Epithelial cell of prostate (primary cell): ENCODE data around the gene PRKG1.
"Not testable (repeated sequence)": the region's sequence is repeated elsewhere in the genome, so short reads cannot be mapped to it uniquely, and the experiment has no call there.

Source experiments
- DNase-seq: peaks from one replicate; pipeline ENCODE4 v3.0.0-alpha.2; 2011; ENCODE audit warnings: low read depth, low spot score
- H3K27ac ChIP-seq: fragments of 450-650 bp; 2 replicates; pipeline ENCODE4 v1.5.1; 2017; ENCODE audit warnings: mild to moderate bottlenecking

Gene PRKG1

DNA sequence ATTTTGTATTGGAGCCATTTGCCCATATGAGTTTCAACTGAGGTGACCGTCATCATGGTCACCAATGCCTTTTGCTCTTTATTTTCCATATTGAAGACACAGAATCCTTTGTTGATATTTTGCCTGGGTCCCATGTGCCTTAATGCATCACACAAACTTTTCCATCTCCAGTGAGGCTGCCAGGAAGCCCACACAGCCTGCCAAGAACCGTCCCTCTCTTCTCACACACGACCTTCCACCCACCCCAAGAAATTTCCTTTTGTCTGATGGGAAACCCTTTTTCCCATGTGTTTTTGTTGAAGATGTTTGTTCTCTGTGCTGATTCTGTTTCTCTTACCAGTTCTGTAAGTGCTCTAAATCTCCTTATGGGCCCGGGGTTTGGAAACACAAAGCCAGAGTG lies 456.3 kb downstream of the PRKG1 start:
- no peak overlapping the region for H3K27ac ChIP-seq
- no peak for DNase-seq

DNA sequence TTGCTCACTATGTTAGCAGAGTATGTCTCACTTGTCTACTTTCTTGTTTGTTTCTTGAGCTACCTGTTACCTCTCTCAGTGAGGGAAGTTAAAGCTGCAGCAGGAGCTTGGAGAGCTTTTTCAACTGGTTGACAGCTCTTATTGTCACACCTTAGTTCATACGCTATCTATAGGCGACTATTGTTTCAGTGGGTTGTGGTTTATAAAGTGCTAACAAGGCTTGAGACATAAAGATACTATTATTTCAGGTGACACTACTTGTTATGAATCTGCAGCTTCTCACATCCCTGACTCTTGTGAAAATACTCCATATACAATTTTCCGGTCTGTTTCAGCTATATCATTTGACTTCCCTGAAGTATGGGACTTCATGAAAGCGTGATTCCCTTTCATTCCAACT lies 457.8 kb downstream of the PRKG1 start:
- DNase-seq = no peak
- no peak overlapping the region for H3K27ac ChIP-seq

DNA sequence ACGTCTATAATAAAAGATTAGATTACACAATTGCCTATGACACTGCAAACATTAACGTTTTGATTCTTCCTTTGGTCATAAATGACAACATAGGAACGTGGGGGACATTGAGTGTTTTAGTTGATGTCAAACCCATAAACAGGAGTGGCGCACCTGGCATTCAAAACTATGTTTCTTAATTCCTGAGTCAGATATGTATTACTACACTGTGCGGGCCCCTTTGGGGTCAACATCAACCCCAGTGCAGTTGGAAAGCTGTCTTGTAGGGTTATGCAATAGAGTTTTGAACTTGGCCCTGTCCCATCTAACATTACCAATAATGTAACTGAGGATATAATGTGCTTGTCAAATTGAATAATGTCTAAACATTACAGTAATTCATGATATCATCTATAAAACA lies 468.6 kb downstream of the PRKG1 start:
- DNase-seq = no peak

DNA sequence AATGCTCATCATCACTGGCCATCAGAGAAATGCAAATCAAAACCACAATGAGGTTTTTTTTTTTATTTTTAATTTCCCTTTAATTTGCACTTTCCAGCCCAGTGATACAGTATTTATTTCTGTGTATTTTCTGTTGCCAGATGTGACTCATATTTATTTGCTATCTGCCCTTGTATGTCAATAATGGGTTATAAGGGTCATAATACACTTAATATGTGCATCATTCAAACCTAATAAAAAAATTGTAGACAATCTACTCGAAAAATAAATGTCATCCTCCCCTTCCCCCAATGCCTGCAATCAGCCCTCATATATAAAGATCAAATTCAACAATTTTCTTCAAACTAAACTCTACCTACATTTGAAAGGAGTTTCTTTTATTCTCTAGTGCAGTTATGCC lies 470.6 kb downstream of the PRKG1 start:
- no peak overlapping the region for H3K27ac ChIP-seq
- no peak for DNase-seq

More for the DNA sequence above, 468.6 kb downstream of the PRKG1 start:
- H3K27ac ChIP-seq = no peak overlapping the region

DNA sequence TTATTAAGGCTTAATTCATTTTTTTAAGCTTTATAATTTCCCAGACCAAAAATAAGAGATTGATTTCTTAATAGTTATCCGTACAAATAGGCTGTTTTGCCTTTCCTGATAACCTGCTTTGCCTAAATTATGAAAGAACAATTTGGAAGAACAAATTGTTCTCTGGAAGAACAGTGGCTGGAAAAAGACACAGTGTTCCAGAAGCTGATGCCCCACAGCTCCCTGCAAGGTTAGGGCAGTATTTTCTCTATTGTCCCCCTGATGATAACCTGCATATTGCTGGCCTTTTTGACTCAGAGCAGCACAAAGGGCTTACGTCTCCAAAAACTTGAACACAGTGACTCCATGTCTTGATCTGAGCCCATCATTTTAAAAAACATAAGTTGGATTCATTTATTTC lies 473.7 kb downstream of the PRKG1 start:
- no peak overlapping the region for H3K27ac ChIP-seq
- DNase-seq = no peak

DNA sequence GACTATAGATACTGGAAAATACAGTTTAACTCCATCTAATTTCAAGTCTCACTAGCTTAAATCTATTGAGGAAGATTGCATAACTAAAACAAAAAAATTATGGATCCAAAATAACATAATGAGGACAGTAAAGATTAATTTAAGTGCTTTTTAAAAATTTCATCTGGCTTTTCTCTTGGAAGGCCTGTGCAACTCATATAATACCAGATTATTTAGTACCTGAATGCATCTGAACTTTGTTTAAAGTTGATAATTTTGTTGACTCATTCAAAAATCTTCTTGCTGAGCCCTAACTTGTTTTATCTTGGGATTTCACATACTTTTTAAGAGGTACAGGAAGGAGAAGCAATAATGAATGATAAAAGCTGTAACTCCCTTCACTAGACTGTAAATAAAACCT lies 478.6 kb downstream of the PRKG1 start:
- no peak for DNase-seq
- no peak overlapping the region for H3K27ac ChIP-seq

DNA sequence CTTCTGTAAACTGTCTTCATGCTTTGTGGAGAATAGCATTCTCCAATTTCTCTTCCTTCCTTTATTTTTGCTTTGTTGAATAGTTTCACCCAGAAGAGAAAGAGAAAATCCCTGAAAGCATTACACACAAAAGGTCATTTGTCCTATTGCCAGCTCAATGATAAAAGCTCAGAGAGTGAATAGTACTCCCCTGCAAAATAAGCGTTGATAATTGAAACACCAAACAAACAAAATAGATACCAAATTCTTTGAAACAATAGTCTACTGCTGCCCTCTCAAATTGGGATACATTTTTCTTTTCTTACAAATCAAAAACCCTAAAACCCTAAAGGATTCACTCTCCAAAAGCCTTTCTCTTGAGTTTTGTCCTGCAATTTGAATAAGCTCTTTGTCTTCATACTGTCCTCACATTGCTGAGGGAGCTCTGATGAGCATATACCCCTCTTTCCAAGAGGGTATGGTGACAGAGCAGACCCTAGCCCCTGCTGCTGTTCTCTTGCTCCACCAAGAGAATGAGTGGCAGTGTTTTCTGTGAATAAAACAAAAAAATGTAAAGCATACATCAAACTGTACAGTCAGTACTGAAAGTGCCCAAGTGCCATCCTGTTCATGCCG lies 490.7 kb downstream of the PRKG1 start:
- no peak for DNase-seq
- H3K27ac ChIP-seq = no peak overlapping the region

DNA sequence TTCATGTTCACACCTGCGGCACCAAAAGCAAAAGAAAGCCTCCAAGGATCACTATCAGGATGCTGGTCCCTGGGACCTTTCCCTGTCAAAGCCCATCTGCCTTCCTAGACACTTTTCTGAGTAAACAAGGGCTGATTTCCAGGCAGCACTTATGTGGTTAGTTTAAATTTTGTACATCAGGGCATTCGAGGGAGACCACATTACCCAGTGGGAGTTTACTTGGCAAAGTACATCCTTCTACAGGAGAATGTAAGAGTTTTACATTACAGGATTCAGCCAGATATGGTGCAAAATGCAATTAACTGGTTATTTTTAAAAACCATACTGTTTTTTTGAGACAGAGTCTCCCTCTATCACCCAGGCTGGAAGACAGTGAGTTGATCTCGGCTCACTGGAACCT lies 493.0 kb downstream of the PRKG1 start:
- no peak for DNase-seq

DNA sequence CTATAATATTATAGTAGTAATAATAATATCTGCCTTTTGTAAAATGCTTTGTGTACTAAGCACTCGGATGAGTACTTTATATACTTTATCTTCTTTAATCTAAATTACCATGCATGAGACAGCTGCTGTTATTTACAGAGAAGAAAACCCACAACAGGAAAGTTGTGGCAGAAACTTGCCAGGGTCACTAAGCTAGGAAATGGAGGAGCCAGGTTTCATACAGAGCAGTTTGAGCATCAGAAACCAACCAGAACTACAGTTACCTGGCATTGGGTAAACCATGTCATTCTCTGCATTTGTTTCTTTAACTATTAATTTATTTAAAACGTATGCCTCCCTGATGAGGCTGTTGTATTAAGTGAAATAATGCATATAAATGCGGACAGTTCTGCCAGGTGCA lies 495.2 kb downstream of the PRKG1 start:
- no peak overlapping the region for H3K27ac ChIP-seq
- no peak for DNase-seq

More for the DNA sequence above, 493.0 kb downstream of the PRKG1 start:
- no peak overlapping the region for H3K27ac ChIP-seq

DNA sequence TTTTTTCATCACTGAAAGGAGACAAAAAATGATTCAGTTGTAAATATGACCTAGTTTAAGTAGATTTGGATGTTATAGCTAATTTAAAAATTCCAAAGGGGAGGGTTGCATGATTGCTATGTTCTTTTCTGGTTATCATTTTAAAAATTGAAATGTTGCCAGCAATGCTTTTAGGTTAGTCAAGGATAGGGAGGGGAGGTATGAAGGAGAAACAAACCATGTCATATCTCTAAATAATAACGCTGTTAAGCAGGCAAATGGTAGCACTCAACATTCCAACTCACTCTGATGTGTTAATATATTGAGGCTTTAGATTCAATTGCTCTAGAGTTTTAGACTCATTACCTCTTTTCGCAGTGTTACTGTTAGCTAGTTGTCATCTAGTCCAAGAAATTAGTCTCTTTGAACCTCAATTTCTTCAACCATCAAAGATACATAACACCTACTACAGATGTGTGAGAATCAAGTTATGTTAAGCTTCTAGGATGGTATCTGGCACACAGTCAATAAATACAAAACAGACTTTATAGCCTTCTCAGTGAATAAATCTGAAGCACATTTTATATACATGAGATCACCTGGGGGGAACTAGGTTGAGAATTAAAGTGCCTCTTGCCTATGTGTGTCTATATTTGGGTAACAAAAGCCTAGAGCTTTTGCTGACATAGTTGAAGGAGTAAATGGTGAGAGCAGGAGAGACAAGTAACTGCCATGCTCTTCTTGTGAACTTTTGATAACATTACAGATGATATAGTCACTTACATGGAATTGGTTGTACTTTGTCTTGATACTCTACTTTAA lies 500.2 kb downstream of the PRKG1 start:
- DNase-seq = no peak
- no peak overlapping the region for H3K27ac ChIP-seq

DNA sequence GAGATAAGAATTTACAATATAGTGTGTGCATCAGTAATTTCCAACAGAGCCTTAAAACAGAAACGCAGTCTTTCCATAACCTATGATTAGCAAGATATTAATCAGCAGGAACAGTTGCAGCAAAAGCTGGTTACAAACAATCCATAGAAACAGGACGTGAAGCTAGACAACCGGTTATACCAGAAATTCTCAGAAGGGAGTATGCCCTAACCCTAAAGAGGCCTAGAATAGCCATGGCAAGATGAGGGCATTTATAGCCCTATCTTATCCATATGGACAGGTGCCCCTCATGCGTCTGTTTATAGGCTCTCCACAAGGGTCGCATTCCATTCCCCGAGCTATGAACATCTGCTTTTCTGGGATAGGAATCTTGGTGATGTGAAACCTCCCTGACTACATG lies 506.9 kb downstream of the PRKG1 start:
- not testable (repeated sequence) for H3K27ac ChIP-seq, DNase-seq

DNA sequence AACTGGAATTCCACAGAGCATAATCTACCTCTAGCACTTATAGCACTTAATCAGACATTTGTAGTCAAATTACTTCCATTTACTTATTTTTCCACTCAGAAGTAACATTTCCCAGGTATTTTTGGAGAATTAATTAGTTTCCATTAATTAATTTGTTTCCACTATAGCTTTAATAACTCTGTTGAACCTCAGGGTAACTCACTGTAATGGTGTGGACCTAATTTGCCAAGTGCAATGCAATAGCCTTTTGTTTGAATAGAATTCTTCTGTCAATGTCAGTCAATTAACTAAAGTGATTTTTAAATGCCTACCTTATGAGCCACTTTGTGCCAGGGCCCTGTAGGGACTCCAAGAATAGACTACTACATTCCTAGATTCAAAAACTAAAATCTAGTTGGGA lies 509.7 kb downstream of the PRKG1 start:
- no peak for DNase-seq

DNA sequence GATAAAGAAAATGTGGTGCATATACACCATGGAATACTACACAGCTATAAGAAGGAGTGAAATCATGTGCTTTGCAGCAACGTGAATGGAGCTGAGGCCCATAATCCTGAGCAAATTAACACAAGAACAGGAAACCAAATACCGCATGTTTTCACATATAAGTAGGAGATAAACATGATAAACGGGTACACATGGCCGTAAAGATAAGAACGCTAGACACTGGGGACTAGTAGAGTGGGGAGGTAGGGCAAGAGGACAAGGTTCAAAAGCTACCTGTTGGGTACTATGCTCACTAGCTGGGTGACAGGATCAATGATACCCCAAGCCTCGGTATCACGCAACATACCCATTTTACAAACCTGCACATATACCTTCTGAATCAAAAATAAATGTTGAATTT lies 511.5 kb downstream of the PRKG1 start:
- no peak overlapping the region for H3K27ac ChIP-seq
- no peak for DNase-seq

More for the DNA sequence above, 509.7 kb downstream of the PRKG1 start:
- no peak overlapping the region for H3K27ac ChIP-seq

DNA sequence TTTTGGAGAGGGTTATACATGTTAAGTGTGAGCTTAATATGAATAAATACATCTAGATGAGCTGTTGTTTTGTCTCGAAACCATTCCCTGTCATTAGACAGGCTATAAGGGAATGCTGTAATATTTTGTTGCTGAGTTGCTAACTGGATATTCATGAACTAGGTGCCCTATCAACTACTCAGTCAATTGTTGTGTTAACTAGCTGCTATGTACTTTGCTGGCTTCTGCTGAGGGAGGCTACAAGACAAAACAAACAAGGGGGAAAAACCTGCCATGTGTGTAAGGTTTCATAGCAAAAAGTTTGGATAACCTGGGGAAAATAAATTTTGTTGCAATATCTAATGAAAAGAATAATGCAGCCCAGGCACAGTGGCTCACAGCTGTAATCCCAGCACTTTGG lies 514.7 kb downstream of the PRKG1 start:
- DNase-seq = no peak
- no peak overlapping the region for H3K27ac ChIP-seq

DNA sequence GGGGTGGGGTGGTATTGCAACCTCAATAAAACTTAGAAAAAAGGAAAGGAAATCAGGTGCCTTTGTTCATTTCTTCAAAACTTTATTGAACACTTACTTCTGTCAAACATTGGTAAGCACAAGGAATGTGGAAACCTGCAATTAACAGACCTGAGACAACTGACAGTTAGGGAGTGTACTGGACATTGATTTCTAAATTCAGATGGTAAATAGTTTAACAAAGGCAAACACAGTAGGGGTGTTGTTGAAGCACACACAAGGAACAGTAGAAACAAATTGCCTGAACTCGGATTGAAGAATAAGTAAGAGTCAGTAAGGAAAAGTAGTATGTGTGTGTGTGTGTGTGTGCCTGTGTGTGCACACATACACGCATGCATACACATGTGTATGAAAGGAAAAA lies 516.5 kb downstream of the PRKG1 start:
- H3K27ac ChIP-seq = no peak overlapping the region
- no peak for DNase-seq

DNA sequence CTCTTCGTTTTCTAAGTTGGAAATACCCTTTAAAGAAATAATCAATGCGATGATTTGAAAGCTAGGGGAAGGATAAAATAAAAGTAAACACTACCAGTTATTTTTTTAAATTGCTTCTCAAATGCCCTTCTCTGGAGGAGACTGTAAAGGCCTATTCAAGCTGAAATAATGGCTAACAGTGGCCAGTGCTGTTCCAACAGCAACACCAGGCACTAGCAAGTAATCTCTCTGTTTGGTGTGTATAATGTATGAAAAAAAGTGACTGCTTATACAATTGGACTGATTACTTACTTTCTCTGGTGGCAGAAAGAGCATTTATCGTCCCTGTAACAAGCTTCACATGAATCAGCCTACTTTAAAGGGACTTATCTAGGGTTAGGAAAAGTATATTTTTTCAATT lies 522.4 kb downstream of the PRKG1 start:
- DNase-seq = no peak
- H3K27ac ChIP-seq = no peak overlapping the region

DNA sequence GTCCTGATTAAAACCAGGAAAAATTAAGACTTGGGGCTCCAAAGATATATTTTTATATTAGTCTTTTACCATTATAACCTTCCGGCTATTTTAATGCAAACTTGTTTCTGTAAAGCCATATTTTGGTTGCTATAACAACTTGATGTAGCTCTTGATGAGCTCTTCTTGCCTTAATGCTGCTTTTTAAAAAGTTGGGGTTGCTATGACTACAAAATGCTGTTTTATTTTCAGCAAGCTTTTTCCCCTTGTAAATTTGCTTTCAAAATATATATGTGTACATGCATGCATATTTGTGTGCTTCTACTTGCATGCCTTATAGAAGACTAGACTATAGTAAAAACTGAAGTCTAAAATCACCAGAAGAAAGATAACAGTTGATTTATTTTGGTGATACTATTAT lies 525.4 kb downstream of the PRKG1 start:
- DNase-seq = no peak
- no peak overlapping the region for H3K27ac ChIP-seq

DNA sequence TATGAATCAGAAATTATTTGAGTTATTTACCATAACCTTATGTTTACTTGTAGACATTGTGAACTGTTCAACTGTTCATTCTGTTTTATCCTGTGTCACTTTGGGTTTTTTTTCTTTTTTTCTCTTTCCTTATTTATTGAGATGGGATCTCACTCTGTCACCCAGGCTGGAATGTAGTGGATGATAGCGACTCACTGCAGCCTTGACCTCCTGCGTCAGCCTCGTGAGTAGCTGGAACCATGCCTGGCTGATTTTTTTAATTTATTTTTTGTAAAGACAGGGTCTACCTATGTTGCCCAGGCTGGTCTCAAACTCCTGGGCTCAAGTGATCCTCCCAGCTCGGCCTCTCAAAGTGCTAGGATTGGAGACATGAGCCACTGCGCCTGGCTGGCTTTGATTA lies 528.0 kb downstream of the PRKG1 start:
- DNase-seq = no peak
- no peak overlapping the region for H3K27ac ChIP-seq

DNA sequence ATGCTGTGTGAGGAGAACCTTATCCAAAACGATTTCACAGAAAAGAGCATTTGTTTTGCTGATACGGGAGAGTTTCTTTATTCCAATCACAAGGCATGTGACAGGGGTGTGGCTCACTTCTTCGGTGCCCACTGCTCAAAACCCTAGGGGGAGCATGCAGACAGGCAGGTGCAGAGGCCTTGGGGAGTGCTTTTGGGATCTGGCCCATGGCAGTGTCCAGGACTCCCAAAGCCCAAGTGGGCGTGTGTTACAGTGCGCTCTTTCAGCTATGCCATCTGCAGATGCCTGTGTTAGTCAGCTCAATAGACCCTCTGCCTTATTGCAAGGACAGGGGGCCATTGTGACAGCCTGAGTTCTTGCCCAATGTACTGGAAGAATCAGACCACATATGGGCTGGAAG lies 530.3 kb downstream of the PRKG1 start:
- H3K27ac ChIP-seq = no peak overlapping the region

DNA sequence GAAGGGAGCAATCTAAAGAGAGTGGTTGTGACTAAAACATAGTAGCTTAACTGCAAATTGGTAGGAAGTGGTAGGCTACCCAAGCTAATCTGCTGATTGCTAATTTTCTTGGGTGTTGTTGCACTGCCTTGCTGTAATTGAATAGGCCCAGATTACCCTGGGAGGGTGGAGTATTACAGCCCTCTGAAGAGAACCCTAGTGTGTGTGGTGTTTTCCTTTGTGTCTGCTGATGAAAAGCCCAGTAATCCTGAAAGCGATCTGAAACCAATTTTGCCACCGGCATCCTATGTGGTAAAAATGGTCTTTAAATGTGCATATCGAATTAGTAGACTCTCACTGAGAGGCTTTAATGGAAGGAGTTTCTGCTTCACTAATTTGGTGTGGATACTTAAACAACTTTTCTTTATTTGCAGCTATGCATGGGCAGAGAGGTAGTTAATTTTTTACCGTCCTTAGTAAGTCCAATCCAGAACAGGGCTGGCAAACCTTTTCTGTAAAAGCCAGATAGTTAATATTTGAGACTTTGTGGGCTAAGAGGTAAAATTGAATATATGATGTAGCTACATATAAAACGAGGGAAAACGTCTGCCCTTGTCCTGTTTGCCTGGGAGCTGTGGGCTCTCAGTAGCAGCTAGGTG lies 532.7 kb downstream of the PRKG1 start:
- no peak overlapping the region for H3K27ac ChIP-seq
- DNase-seq = no peak

More for the DNA sequence above, 530.3 kb downstream of the PRKG1 start:
- DNase-seq = no peak

DNA sequence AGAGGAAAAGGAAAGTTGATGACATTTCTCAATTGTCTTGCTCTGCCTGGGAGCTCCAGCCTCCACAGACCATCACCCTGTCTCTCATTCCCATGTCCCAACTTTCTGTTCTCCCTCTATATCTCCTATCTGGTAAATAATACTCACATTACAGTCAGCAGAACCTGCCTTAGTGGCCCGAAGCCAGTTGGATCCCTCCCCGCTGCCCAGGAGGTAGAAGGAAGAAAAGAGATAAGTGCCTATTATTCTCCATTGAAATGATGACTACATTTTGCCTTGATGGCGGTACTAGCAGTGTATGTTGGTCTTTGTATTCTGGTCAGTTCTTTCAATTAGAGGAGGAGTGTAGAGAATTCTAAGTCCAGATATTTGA lies 533.2 kb downstream of the PRKG1 start:
- DNase-seq = no peak

DNA sequence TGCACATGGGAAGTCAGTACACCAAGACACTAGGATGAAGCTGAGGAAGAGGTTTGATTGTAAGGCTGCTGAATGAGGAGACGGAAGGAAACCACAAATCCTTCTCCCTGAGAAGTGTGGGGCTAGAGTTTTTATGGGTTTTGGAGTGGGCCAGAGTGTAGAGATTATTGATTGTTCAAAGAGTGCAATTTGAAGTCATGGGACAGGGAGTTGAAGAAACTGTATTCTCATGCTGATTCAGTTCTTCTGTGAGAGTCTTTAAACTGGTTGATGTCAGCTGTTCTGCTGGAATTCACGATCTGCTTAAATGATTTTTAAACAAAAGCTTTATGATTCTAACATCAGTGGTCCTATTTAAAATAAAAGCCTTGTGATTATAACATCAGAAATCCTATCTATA lies 533.9 kb downstream of the PRKG1 start:
- no peak overlapping the region for H3K27ac ChIP-seq
- no peak for DNase-seq

More for the DNA sequence above, 533.2 kb downstream of the PRKG1 start:
- no peak overlapping the region for H3K27ac ChIP-seq
